Ectodermal cell (in vitro differentiated cells): ENCODE results near the gene SIPA1.

Experiments used
- H3K27ac ChIP-seq: 2 replicates; pipeline ENCODE4 v1.7.0; 2013; ENCODE audit warnings: mild to moderate bottlenecking, low read depth, low read length; ENCODE audit not compliant: insufficient read depth, poor library complexity, severe bottlenecking
- H3K27me3 ChIP-seq: 2 replicates; pipeline ENCODE4 v1.7.0; 2013; ENCODE audit warnings: mild to moderate bottlenecking, low read length; ENCODE audit not compliant: insufficient read depth, control insufficient read depth, poor library complexity, severe bottlenecking
- H3K36me3 ChIP-seq: one replicate; pipeline ENCODE4 v1.7.0; 2013; ENCODE audit warnings: low read length; ENCODE audit not compliant: control insufficient read depth, insufficient read depth
- H3K4me1 ChIP-seq: one replicate; pipeline ENCODE4 v1.7.0; 2013; ENCODE audit warnings: low read length; ENCODE audit not compliant: control insufficient read depth, insufficient read depth
- H3K4me3 ChIP-seq: 2 replicates; pipeline ENCODE4 v1.7.0; 2013; ENCODE audit warnings: low read depth, low read length, control low read depth; ENCODE audit not compliant: insufficient read depth
- H3K9me3 ChIP-seq: 2 replicates; pipeline ENCODE4 v1.7.0; 2013; ENCODE audit warnings: mild to moderate bottlenecking, low read length, moderate library complexity; ENCODE audit not compliant: control insufficient read depth
- WGBS, 2 experiments: methylation state at CpG; one replicate each; pipeline ENCODE4 v1.1.7; 2013; ENCODE audit warnings: missing lambda C conversion rate in 2 of 2; 5-methylcytosine and 5-hydroxymethylcytosine counted together

Gene SIPA1

DNA sequence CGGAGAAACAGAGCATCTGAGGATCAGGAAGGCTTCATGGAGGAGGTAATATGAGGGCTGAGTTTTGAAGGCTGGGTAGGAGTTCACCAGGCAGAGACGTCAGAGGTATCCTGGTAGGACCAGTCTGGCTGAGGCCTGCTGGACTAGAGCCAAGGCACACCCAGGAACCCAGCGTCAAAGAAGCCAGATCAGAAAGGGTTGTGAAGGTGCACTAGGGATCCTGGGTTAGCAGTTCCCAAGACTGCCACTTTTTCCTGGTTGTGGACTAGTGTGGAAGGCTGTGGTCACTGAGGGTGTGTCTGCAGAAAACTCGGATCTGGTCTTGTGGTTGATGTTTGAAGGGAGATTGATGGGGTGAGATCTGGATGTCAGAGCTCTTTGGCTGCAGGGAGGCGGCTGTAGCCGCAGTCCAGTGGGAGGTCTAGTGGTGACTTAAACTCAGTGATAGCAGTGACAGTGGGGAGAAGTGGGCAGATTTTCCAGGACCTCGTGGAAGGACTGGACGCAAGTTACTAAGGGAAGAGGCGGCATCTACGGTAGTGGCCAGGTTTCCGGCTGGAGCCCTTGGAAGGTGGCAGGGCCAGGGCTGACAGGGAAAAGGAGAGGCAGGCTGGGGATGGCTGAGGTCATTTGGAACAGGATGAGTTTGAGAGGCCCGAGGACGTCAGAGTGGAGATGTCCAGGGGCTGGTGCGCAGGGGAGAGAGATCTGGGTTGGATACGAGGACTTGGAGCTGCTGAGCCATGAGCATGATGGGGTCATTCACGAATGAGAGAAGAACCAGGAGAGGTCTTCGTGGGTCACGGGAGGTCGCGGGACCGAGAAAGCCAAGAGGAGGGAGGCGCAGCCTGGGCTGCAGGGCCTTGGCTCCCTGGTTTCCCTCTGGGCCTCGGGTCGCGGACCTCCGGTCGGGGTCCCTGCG, 13.9 kb downstream of the SIPA1 start:
- H3K4me3 ChIP-seq = peak overlapping the region; percentile 57
- H3K4me1 ChIP-seq = peaks cover 19% of the 10 kb centered on the region
- H3K36me3 ChIP-seq = peaks cover 14% of the 10 kb centered on the region
- H3K27ac ChIP-seq = peak overlapping the region; percentile 97
- H3K27me3 ChIP-seq = peaks cover 4% of the 10 kb centered on the region
- 46 to 47% methylated on average over 28 of the region's 28 CpGs for WGBS, 2 experiments
- no peaks in the 10 kb centered on the region for H3K9me3 ChIP-seq

- Histone ChIP-seq H3K27me3 (peaks cover 2% of the 10 kb centered on the region), H3K9me3 (no peaks in the 10 kb centered on the region), H3K4me3 (peak overlapping the region; percentile 57), H3K36me3 (peaks cover 22% of the 10 kb centered on the region), H3K27ac (peak overlapping the region; percentile 97), H3K4me1 (peaks cover 19% of the 10 kb centered on the region)
- WGBS, 2 experiments = 0 to 1% methylated on average over 68 of the region's 68 CpGs
These were observed 14.8 kb downstream of the SIPA1 start for GRCh38 chr11:65652511-65653228.

- 80 to 81% methylated on average over 12 of the region's 12 CpGs for WGBS, 2 experiments
- Histone ChIP-seq H3K27me3 (no peaks in the 10 kb centered on the region), H3K4me3 (peak overlapping the region; percentile 57), H3K36me3 (peaks cover 29% of the 10 kb centered on the region), H3K27ac (peak overlapping the region; percentile 97), H3K4me1 (peaks cover 19% of the 10 kb centered on the region), H3K9me3 (no peaks in the 10 kb centered on the region)
These were observed 15.6 kb downstream of the SIPA1 start for GRCh38 chr11:65653229-65654225.

GRCh38 chr11:65654375-65655349, 16.8 kb downstream of the SIPA1 start:
- WGBS, 2 experiments = 94 to 96% methylated on average over 14 of the region's 14 CpGs
- Histone ChIP-seq H3K4me3 (no peak overlapping the region), H3K36me3 (peaks cover 34% of the 10 kb centered on the region), H3K4me1 (peaks cover 19% of the 10 kb centered on the region), H3K9me3 (no peaks in the 10 kb centered on the region), H3K27ac (no peak overlapping the region), H3K27me3 (no peaks in the 10 kb centered on the region)

DNA sequence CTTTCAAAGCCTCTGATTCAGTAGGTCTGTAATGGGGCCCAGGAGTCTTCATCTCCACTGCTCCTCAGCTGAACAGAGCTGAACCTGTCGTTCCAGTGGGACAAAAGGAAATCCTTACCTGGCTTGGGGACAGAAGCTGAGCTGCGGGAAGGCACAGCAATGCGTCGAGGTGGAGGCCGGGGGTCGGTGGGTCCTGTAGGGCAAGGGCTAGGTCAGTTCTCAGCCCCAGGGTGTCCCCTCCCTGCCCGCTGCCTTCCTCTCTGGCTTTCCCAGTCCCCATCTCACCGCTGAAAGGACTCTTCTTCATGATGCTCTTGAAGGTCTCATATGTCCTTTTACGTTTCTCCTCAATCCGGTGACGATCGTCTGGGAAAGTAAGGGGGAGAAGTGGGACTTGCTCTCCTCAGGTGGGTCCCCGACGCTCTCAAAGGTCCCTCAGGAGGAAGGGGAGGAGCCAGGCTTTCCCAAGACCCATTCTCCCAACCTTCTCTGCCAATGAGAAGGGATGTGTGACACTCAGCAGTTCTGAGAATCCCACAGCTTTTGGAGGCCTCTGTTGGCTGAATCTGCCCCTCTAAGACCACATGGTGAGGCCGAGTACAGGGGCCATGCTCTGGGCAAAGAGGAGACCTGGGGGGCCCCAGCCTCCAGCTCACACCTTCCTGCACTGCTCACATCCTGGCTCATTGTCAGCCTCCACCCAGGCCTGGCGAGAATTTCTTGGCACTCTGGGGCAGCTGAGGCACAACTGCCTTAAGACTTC, 17.9 kb downstream of the SIPA1 start:
- Histone ChIP-seq H3K27ac (no peak overlapping the region), H3K4me3 (no peak overlapping the region), H3K27me3 (no peaks in the 10 kb centered on the region), H3K9me3 (no peaks in the 10 kb centered on the region), H3K4me1 (peaks cover 15% of the 10 kb centered on the region), H3K36me3 (peaks cover 40% of the 10 kb centered on the region)
- 94 to 96% methylated on average over 16 of the region's 16 CpGs for WGBS, 2 experiments

- 93 to 95% methylated on average over 7 of the region's 7 CpGs for WGBS, 2 experiments
- H3K36me3 ChIP-seq = peaks cover 40% of the 10 kb centered on the region
These were observed 19.5 kb downstream of the SIPA1 start for GRCh38 chr11:65657426-65657825.

GRCh38 chr11:65658174-65659021, 20.5 kb downstream of the SIPA1 start:
- no peak overlapping the region for H3K4me3 ChIP-seq
- no peaks in the 10 kb centered on the region for H3K27me3 ChIP-seq
- WGBS, 2 experiments = 95 to 96% methylated on average over 21 of the region's 21 CpGs
- H3K36me3 ChIP-seq = peaks cover 40% of the 10 kb centered on the region
- H3K4me1 ChIP-seq = peaks cover 5% of the 10 kb centered on the region
- H3K27ac ChIP-seq = no peak overlapping the region
- no peaks in the 10 kb centered on the region for H3K9me3 ChIP-seq

More at GRCh38 chr11:65657426-65657825, 19.5 kb downstream of the SIPA1 start:
- H3K4me3 ChIP-seq = no peak overlapping the region
- H3K27ac ChIP-seq = no peak overlapping the region
- H3K27me3 ChIP-seq = no peaks in the 10 kb centered on the region
- peaks cover 11% of the 10 kb centered on the region for H3K4me1 ChIP-seq
- H3K9me3 ChIP-seq = no peaks in the 10 kb centered on the region

GRCh38 chr11:65660038-65660437, 22.1 kb downstream of the SIPA1 start:
- H3K4me1 ChIP-seq = peaks cover 4% of the 10 kb centered on the region
- no peak overlapping the region for H3K27ac ChIP-seq
- peaks cover 36% of the 10 kb centered on the region for H3K36me3 ChIP-seq
- WGBS, 2 experiments = 93 to 96% methylated on average over 9 of the region's 9 CpGs
- H3K4me3 ChIP-seq = no peak overlapping the region
- H3K9me3 ChIP-seq = no peaks in the 10 kb centered on the region
- H3K27me3 ChIP-seq = no peaks in the 10 kb centered on the region
